Spleen (tissue), 7 donors: ENCODE data around the gene ARMCX2.

Source experiments
- POLR2A ChIP-seq, 3 donors: fragments of 450-650 bp; IDR thresholded peaks; one replicate each; pipeline ENCODE4 v1.5.1; 2017; ENCODE audit warnings: antibody characterized with exemption in 3 of 3, mild to moderate bottlenecking in 1 of 3
- POLR2AphosphoS5 ChIP-seq, 3 donors: sonication (generic); formaldehyde crosslinking; IDR thresholded peaks; one replicate each; pipeline ENCODE4 v1.5.1; 2017; ENCODE audit warnings: antibody characterized with exemption in 3 of 3
- TF ChIP-seq, protein P1 (sequence below), 11 experiments: fragments of 200-600 bp in 7 of 11; fragments of 450-650 bp in 4 of 11; sonication (generic) in 4 of 11; IDR thresholded peaks in 8 of 11; conservative IDR thresholded peaks in 3 of 11; 1 replicate in 7 of 11; 2 replicates in 4 of 11; pipeline versions ENCODE4 v1.4.0 to v1.8.0; 2016 to 2021; ENCODE audit warnings: antibody characterized with exemption in 11 of 11, inconsistent platforms in 4 of 11, mild to moderate bottlenecking in 1 of 11
- donor health status: DM: no; HTN: no; CAD: no; lungs with moderate emphysema.
- donor health status: DM: no; HTN: no; CAD: no.
- donor health status: DM: no; HTN: no; CAD: no.

DNA sequence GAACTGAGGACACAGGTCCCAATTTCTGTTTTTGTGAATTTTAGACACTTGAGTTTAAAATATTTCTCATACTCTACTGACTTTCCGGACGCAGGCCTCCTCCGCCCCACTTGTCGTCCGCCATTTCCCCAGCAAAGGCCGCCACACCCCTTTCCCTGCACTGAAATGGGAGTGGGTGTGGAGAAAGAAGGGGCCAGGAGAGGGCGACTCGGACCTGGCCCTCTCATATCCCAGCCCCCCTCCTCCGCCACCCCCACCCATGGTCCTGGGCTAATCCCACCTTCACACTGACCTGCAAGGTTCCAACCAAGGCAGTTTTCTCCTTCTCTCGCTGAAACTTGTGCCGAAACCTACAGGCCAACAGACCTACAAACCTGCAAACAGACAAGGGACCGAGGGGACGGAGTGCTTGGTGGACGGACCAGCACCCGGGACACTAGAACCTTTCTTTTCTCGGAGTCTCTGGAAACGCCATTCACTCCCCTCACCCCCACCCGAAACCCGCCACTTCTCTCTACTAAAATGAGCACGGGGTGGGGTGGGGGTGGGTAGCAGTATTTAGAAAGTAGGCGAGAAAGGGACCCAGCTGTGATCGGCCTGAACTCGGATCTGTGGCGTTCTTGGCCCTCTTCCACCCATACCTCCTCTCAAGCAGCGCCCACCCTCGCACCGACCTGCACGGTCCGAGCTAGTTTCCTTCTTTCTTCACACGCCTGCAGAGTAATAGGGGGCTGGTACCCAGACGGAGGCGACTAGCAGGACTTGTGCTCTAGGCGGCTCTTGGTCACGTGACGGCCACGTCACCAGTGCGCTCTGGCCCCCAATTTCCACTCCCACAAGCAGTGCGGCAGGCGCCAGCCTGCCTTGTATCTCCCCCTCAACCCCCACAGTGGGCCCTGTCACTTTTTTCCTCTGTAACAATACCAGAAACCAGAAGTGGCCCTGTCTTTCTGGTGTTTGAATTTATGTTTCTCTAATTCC is 42.1 kb downstream of the ARMCX2 start, which contains the start of gene ARMCX6:
- TF ChIP-seq POLR2A (IDR thresholded peaks at IDR 0.05) (no peak), POLR2AphosphoS5 (IDR thresholded peaks at IDR 0.05) (peak; percentile 71 to 78 (median 73))
- TF ChIP-seq, protein P1, sequence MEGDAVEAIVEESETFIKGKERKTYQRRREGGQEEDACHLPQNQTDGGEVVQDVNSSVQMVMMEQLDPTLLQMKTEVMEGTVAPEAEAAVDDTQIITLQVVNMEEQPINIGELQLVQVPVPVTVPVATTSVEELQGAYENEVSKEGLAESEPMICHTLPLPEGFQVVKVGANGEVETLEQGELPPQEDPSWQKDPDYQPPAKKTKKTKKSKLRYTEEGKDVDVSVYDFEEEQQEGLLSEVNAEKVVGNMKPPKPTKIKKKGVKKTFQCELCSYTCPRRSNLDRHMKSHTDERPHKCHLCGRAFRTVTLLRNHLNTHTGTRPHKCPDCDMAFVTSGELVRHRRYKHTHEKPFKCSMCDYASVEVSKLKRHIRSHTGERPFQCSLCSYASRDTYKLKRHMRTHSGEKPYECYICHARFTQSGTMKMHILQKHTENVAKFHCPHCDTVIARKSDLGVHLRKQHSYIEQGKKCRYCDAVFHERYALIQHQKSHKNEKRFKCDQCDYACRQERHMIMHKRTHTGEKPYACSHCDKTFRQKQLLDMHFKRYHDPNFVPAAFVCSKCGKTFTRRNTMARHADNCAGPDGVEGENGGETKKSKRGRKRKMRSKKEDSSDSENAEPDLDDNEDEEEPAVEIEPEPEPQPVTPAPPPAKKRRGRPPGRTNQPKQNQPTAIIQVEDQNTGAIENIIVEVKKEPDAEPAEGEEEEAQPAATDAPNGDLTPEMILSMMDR (IDR thresholded peaks at IDR 0.05 in 8 of 11, conservative IDR thresholded peaks at IDR 0.05 in 3 of 11): peak in 8 of 11 experiments; percentile 6 to 64 (median 44)
